Nephron progenitor cell (in vitro differentiated cells): Measurements from ENCODE around the gene MED14.

ENCODE experiments used
- DNase-seq: peaks from one replicate; pipeline ENCODE4 v3.0.0; 2021
- H3K27ac Mint-ChIP-seq: 2 replicates; pipeline ENCODE4 v1.8.0; 2021; ENCODE audit warnings: mild to moderate bottlenecking, moderate library complexity, mixed read lengths
- H3K27me3 Mint-ChIP-seq: 2 replicates; pipeline ENCODE4 v1.8.0; 2021; ENCODE audit warnings: mild to moderate bottlenecking, low read depth, mixed read lengths; ENCODE audit not compliant: poor library complexity
- H3K36me3 Mint-ChIP-seq: 2 replicates; pipeline ENCODE4 v1.8.0; 2021; ENCODE audit warnings: low read depth, mixed read lengths
- H3K4me1 Mint-ChIP-seq: 2 replicates; pipeline ENCODE4 v1.8.0; 2021; ENCODE audit warnings: mixed read lengths
- H3K4me3 Mint-ChIP-seq: 2 replicates; pipeline ENCODE4 v1.8.0; 2021; ENCODE audit warnings: mild to moderate bottlenecking, moderate library complexity, mixed read lengths
- H3K9me3 Mint-ChIP-seq: 2 replicates; pipeline ENCODE4 v1.8.0; 2021; ENCODE audit warnings: mild to moderate bottlenecking, moderate library complexity, mixed read lengths
- TF ChIP-seq, protein P1 (sequence below): fragments of 200-600 bp; sonication (generic); IDR thresholded peaks from 2 replicates; pipeline ENCODE4 v1.5.0; 2021; ENCODE audit warnings: antibody characterized with exemption

Gene MED14

DNA sequence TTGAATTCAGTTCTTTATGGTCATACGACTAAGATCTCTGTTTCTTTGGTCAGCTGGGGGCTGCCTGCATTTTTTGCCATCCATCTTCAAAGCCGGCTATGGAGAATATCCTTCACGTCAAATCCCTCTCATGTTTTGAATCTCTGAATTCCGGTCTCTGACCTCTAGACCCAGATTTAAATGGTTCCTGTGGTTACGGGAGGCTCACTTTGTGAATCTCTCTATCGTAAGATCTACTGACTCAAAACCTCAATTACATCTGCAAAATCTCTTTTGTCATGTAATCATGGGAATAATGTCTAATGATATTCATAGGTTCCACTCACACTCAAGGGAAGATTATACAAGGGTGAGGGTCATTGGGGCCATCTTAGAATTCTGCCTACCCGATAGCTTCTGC lies 117.8 kb downstream of the MED14 start:
- peaks cover 6% of the 10 kb centered on the region for H3K4me1 Mint-ChIP-seq
- no peak overlapping the region for H3K27ac Mint-ChIP-seq
- no peaks in the 10 kb centered on the region for H3K36me3 Mint-ChIP-seq
- TF ChIP-seq, protein P1, sequence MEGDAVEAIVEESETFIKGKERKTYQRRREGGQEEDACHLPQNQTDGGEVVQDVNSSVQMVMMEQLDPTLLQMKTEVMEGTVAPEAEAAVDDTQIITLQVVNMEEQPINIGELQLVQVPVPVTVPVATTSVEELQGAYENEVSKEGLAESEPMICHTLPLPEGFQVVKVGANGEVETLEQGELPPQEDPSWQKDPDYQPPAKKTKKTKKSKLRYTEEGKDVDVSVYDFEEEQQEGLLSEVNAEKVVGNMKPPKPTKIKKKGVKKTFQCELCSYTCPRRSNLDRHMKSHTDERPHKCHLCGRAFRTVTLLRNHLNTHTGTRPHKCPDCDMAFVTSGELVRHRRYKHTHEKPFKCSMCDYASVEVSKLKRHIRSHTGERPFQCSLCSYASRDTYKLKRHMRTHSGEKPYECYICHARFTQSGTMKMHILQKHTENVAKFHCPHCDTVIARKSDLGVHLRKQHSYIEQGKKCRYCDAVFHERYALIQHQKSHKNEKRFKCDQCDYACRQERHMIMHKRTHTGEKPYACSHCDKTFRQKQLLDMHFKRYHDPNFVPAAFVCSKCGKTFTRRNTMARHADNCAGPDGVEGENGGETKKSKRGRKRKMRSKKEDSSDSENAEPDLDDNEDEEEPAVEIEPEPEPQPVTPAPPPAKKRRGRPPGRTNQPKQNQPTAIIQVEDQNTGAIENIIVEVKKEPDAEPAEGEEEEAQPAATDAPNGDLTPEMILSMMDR, result no peak
- peaks cover 29% of the 10 kb centered on the region for H3K9me3 Mint-ChIP-seq
- no peak overlapping the region for H3K4me3 Mint-ChIP-seq
- H3K27me3 Mint-ChIP-seq, result no peaks in the 10 kb centered on the region
- no peak for DNase-seq

DNA sequence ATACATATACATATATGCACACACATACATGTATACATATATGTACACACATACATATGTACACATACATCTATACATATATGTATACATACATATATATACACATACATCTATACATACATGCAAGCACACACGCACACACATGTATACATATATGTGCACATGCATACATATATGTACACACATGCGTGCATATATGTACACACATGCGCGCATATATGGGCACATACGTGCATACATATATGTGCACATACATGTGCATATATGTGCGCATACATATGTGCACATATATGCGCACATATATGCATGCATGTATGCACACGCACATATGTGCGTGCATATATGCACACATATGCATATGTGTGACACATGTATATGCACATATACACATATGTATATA lies 119.4 kb downstream of the MED14 start:
- DNase-seq, result no peak
- no peaks in the 10 kb centered on the region for H3K4me1 Mint-ChIP-seq
- peaks cover 21% of the 10 kb centered on the region for H3K9me3 Mint-ChIP-seq
- H3K27me3 Mint-ChIP-seq, result no peaks in the 10 kb centered on the region
- H3K36me3 Mint-ChIP-seq, result no peaks in the 10 kb centered on the region
- TF ChIP-seq, protein P1, result no peak
- H3K27ac Mint-ChIP-seq, result no peak overlapping the region
- no peak overlapping the region for H3K4me3 Mint-ChIP-seq

DNA sequence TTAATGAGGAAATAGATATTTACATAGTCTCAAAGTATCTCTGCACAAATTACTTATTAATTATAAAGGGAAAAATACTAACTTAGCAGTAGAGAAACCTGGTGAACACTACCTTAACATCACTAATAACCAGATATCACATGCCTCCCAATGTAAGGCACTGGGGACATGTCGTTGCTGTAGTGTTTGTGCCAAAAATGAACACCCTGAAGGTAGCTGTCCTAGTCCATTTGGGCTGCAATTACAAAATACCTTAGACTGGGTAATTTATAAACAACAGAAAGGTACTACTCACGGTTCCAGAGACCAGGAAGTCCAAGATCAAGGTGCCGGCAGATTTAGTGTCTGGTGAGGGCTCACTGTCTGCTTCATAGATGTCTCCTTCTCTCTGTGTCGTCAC lies 122.8 kb downstream of the MED14 start:
- TF ChIP-seq, protein P1, result no peak
- Mint-ChIP-seq H3K4me1 (peaks cover 2% of the 10 kb centered on the region), H3K27ac (no peak overlapping the region), H3K9me3 (peaks cover 14% of the 10 kb centered on the region), H3K36me3 (no peaks in the 10 kb centered on the region), H3K4me3 (no peak overlapping the region), H3K27me3 (peaks cover 3% of the 10 kb centered on the region)
- DNase-seq, result no peak

DNA sequence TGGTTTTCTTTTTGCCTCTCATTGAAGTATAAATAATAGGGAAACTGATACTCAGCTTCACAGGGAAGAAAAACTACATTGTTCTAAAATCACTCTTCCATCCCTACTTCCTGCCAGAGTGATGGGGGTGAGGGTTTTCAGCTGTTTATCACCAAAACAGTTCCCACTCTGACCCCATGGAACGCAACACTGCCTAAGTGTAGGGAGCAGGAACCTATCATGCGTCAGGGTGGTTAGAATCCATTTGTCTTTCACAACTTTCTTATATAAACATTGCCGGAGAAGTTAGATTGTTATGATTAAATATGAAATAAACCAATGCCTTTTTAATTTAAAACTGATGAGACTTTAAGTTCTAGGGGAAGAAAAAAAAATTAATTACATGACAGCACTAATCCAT lies 128.0 kb downstream of the MED14 start:
- Mint-ChIP-seq H3K27ac (no peak overlapping the region), H3K4me3 (no peak overlapping the region), H3K4me1 (peaks cover 5% of the 10 kb centered on the region), H3K27me3 (peaks cover 6% of the 10 kb centered on the region), H3K36me3 (peaks cover 6% of the 10 kb centered on the region), H3K9me3 (peaks cover 9% of the 10 kb centered on the region)
- DNase-seq, result no peak
- TF ChIP-seq, protein P1, result no peak

DNA sequence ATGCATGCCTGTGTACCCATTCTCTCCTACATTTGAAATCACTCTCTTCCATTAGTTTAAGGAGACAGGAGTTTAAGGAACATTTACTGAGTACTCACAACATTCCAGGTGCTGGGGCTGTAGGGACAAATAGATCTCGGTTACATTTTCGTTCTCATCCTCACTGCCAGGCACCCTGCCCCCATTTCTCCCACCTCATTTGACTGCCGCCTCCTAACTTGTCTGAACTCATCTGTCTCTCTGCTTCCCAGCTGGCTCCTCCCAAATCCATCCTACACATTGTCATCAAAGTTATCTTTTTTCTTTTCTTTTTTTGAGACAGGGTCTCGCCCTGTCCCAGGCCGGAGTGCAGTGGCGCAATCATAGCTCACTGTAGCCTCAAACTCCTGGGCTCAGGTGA lies 131.9 kb downstream of the MED14 start:
- TF ChIP-seq, protein P1, result no peak
- no peak for DNase-seq
- H3K27me3 Mint-ChIP-seq, result peaks cover 3% of the 10 kb centered on the region
- H3K4me1 Mint-ChIP-seq, result peaks cover 5% of the 10 kb centered on the region
- H3K36me3 Mint-ChIP-seq, result peaks cover 32% of the 10 kb centered on the region
- no peak overlapping the region for H3K4me3 Mint-ChIP-seq
- H3K9me3 Mint-ChIP-seq, result peaks cover 14% of the 10 kb centered on the region
- peak overlapping the region; percentile 17 for H3K27ac Mint-ChIP-seq
